HG02678 (cell line): Measurements from ENCODE around the gene RABEP1.

Experiments
- ATAC-seq: cut with Tn5 transposase; IDR thresholded peaks from one replicate; pipeline ENCODE4 v1.9.1; 2021; ENCODE audit warnings: mild to moderate bottlenecking, moderate library complexity; ENCODE audit not compliant: unreplicated experiment

RABEP1 gene

GRCh38 chr17:5269241-5269960 is 12.7 kb upstream of the RABEP1 start:
- no peak for ATAC-seq

DNA sequence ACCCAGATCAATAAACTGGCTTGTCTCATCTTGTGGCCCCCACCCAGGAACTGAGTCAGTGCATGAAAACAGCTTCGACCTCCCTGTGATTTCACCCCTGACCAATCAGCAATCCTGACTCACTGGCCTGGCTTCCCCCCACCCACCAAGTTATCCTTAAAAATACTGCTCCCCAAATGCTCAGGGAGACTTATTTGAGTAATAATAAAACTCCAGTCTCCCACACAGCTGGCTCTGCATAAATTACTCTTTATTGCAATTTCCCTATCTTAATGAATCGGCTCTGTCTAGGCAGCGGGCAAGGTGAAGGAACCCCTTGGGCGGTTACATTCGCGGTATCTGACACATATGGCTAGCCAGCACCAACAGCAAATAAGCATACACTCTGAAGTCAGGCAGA is 9.8 kb upstream of the RABEP1 start:
- ATAC-seq = no peak

DNA sequence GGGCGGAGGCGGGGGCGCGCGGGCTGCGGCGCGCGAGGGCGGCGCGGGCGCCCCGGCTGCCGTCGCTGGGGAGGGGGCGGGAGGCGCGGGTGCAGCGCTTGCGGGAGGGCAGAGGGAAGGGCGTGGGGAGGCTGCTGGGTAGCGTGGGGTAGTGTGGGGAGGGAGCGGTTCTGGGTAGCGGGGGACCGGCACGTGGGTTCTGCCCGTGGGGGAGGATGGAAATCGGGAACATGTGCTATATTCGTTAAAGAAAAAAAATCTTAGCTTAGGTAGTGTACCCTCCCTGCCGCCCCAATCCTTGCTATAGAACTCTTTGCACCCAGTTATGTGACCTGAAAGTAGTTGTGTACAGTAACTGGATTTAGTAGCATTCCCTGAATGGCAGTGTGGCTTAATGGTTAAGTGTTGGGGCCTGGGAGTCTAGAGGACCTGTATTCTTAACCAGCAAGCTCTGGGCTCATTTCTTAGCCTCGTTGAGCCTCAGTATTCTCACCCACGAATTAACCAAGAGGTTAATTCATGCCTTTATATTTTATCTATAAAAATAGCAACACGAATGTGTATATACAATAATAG is 646 bp downstream of the RABEP1 start:
- ATAC-seq = peak; percentile 27

GRCh38 chr17:5283571-5284315 is 1.7 kb downstream of the RABEP1 start:
- no peak for ATAC-seq

- no peak for ATAC-seq
These were observed 2.6 kb downstream of the RABEP1 start for GRCh38 chr17:5284681-5285080.

DNA sequence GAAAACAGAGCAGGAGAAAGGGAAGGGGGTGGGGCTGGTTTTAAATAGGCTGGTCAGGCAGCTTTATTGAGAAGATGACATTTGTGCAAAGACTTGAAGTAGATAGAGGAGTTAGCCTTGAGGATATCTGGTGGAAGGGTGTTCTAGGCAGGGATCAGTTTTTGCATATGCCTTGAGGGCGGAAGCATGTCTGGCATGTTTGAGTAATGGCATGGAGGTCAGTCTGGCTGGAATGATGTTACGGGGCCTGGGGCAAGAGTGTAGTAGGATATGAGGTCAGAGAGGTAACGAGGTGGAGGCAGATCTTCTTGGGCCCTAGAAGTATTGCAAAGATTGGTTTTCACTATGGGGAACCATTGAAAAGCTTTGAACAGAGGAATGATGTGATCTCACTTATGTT is 4.8 kb downstream of the RABEP1 start:
- no peak for ATAC-seq

GRCh38 chr17:5291683-5292350 is 9.7 kb downstream of the RABEP1 start:
- no peak for ATAC-seq

- no peak for ATAC-seq
These were observed 15.2 kb downstream of the RABEP1 start for GRCh38 chr17:5297245-5297644.

DNA sequence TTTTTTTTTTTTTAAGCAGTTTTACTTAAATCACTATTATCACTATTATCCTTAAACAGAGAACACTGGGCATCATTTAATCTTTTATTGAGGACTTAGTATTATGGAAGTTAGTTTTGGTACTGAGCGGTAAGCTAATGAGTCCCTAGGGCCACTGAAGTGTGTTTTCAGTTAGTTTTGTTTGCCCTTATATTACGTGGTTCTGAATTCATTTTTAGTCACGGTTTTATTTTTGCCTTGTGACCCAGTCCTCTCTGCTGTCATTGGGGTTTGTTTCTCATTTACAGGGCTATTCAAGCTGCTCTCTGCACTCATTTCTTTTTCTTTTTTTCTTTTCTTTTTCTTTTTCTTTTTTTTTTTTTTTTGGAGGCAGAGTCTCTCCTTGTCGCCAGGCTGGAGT is 17.3 kb downstream of the RABEP1 start:
- ATAC-seq = no peak

- no peak for ATAC-seq
These were observed 22.6 kb downstream of the RABEP1 start for GRCh38 chr17:5304636-5305035.

- ATAC-seq = no peak
These were observed 27.8 kb downstream of the RABEP1 start for GRCh38 chr17:5309851-5310250.

DNA sequence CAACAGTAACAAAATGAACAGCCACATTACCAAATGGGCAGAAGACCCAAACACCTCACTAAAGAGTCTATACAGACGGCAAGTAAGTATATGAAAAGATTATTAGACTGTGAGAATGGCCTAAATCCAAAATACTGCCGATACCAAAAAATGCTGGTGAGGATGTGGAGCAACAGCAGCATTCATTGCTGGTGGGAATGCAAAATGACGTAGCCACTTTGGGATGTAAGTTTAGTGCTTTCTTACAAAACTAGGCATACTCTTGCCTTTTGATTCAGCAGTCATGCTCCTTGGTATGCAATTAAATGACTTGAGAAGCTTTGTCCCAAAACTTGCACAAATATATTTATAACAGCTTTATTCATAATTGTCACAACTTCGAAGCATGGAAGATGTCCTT is 43.8 kb downstream of the RABEP1 start:
- no peak for ATAC-seq

GRCh38 chr17:5329784-5330557 is 47.9 kb downstream of the RABEP1 start:
- no peak for ATAC-seq

- no peak for ATAC-seq
These were observed 48.9 kb downstream of the RABEP1 start for GRCh38 chr17:5330981-5331380.

DNA sequence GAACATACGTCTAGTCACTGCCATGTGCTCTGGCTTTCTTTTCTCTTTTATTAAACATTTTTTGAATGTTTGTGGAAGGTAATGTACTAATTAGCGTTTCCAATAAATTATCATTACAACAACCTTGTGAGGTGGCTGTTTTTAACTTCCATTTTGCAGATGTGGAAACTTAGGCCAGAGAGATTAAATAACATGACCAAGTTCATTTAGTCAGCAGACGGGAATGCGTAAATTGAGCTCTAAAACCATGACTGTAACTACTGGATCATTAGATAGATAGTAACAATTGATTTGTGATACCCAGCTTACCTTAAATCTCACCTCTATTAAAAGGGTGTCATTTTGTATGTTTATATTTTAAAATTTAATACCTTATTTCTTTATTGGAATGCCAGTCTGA is 49.4 kb downstream of the RABEP1 start:
- ATAC-seq = no peak

DNA sequence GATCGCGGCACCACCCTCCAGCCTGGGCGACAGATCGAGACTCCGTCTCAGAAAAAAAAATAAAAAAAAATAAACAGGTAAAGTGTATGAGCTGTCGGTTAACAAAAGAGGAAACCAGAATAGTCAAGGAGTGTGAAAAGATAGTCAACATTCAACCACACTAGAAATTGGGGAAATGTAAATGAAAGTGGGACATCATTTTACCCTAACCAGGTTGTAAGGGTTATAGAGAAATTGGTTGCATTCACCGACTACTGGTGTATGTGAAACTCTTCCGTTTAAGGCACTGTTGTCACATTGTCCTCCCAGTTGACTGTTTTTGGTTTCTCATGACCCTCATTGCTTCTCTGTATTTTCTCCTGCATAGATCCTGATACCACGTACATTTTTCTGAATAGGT is 62.8 kb downstream of the RABEP1 start:
- no peak for ATAC-seq

GRCh38 chr17:5352681-5353289 is 70.7 kb downstream of the RABEP1 start:
- ATAC-seq = no peak

GRCh38 chr17:5354310-5354709 is 72.2 kb downstream of the RABEP1 start:
- ATAC-seq = no peak

GRCh38 chr17:5354886-5355415 is 72.9 kb downstream of the RABEP1 start:
- ATAC-seq = no peak

DNA sequence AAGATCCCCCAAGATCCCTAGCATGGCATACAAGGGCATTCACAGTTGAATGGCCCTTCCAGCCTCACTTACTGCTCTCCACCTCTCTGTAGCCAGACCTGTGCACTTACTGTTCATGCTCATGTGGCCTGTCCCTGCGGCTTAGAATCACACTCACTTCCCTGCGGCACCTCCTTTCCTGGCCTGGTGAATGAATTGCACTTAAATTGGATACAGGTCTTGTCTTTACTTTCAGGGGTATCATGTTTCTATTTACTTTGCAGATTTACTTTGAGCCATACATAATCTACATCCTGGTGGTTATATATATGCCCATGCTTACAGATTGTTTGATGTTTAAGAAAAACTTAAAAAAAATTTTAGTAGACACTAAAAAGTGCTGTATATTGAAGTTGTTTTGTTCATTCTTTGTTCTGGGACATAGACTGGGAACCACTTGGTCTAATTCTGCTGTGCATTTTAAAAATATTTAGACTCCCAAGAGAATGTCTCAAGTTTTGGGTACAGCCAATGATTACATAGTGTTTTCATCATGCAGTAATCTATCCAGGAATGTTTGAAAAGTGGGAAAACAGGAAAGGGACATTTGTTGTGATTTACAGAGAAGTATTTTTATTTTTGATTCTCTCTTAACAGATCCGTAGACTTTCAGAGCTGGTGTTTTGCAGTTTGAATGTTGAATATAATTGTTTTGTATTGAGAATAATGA is 73.5 kb downstream of the RABEP1 start:
- ATAC-seq = no peak
